Thymus (tissue), 11 donors: ENCODE data around the gene TSN. TPM values are rescaled to one million over a fixed set of nuclear protein-coding genes. Genes with fewer than 3 reads are reported as not detected.
"Not testable (repeated sequence)": the region's sequence is repeated elsewhere in the genome, so short reads cannot be mapped to it uniquely, and the experiment has no call there.

Experiments
- DNase-seq, 9 donors: peaks; one replicate each; pipeline ENCODE4 v3.0.0-alpha.2; 2013; ENCODE audit warnings: low spot score in 9 of 9, low read depth in 6 of 9, missing footprints in 1 of 9
- H3K27ac ChIP-seq, 2 donors: one replicate each; pipeline ENCODE4 v1.5.1; 2013; ENCODE audit warnings: control low read depth in 1 of 2, low read depth in 1 of 2, low read length in 1 of 2, mild to moderate bottlenecking in 1 of 2, moderate library complexity in 1 of 2
- H3K27me3 ChIP-seq, 2 donors: one replicate each; pipeline ENCODE4 v1.5.1; 2013; ENCODE audit warnings: low read length in 1 of 2; ENCODE audit not compliant: control insufficient read depth in 2 of 2, insufficient read depth in 1 of 2
- H3K36me3 ChIP-seq, 2 donors: one replicate each; pipeline ENCODE4 v1.5.1; 2013; ENCODE audit warnings: low read length in 1 of 2, mild to moderate bottlenecking in 1 of 2, moderate library complexity in 1 of 2; ENCODE audit not compliant: control insufficient read depth in 2 of 2, insufficient read depth in 2 of 2
- H3K4me1 ChIP-seq, 2 donors: one replicate each; pipeline ENCODE4 v1.5.1; 2013; ENCODE audit warnings: low read length in 2 of 2; ENCODE audit not compliant: control insufficient read depth in 2 of 2, insufficient read depth in 2 of 2
- H3K4me3 ChIP-seq, 2 donors: one replicate each; pipeline ENCODE4 v1.5.1; 2013; ENCODE audit warnings: low read length in 2 of 2, control low read depth in 1 of 2, mild to moderate bottlenecking in 1 of 2
- H3K9me3 ChIP-seq, 2 donors: one replicate each; pipeline ENCODE4 v1.5.1; 2013; ENCODE audit warnings: low read length in 1 of 2, mild to moderate bottlenecking in 1 of 2; ENCODE audit not compliant: control insufficient read depth in 2 of 2, insufficient read depth in 1 of 2
- WGBS: extraction: QIAGEN DNeasy Blood & Tissue Kit; methylation state at CpG from one replicate; pipeline ENCODE4 v1.1.7; 2013; 5-methylcytosine and 5-hydroxymethylcytosine counted together
- polyA plus RNA-seq: library from polyadenylated mRNA; stranded (reverse); fragments of 200-250 nt; gene quantifications from one replicate; pipeline ENCODE4 v1.2.3, GENCODE V29; 2013
- total RNA-seq: library from RNA; stranded (reverse); fragments of 120-200 nt; gene quantifications from one replicate; pipeline ENCODE4 v1.2.4, GENCODE V29; 2013
- donor health status: healthy.

TSN gene
- total and polyA plus RNA-seq, 2 donors: 48.0 to 48.5 TPM

DNA sequence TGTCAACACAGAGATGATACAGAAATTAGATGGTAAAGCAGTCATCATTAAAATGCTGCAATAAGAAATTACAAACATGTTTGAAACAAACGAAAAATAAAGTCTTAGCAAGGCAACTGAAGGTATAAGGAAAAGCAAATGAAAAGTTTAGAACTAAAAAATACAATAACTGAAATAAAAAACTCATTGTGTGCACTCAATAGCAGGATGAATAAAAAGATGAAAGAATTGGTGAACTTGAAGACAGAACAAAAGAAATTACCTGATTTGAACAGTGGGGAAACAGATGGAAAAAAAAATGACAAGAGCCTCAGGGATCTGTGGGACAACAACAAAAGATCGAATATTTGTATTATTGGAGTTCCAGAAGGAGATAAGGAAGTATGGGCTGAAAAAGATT is 46.5 kb downstream of the TSN start:
- WGBS: 90% methylated on average over 2 of the region's 2 CpGs
- Histone ChIP-seq H3K4me3 (no peak overlapping the region), H3K27ac (no peak overlapping the region), H3K27me3 (no peaks in the 10 kb centered on the region), H3K9me3 (peaks cover 0 to 3% of the 10 kb centered on the region in 2 donors), H3K36me3 (no peaks in the 10 kb centered on the region), H3K4me1 (peaks cover 0 to 2% of the 10 kb centered on the region in 2 donors)
- DNase-seq: no peak

DNA sequence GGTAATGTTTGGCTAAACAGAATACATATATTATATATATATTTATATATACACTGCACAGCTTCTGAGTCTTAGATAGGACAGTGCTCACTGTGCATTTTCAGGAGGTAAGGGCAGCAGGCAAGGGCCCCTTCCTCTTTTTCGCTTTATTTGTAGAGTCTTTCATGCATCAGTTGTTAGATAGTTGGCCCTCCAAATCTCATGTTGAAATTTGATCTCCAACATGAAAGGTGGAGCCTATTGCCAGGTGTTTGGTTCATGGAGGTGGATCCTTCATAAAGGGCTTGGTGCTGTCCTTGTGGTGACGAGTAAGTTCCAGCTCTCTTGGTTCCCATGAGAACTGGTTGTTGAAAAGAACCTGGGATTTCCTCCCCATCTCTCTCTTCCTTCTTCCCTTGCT is 48.1 kb downstream of the TSN start:
- Histone ChIP-seq H3K36me3 (no peaks in the 10 kb centered on the region), H3K9me3 (peaks cover 0 to 3% of the 10 kb centered on the region in 2 donors), H3K27ac (no peak overlapping the region), H3K4me1 (peaks cover 0 to 2% of the 10 kb centered on the region in 2 donors), H3K4me3 (no peak overlapping the region), H3K27me3 (no peaks in the 10 kb centered on the region)
- 84% methylated on average over 2 of the region's 2 CpGs for WGBS
- no peak for DNase-seq

DNA sequence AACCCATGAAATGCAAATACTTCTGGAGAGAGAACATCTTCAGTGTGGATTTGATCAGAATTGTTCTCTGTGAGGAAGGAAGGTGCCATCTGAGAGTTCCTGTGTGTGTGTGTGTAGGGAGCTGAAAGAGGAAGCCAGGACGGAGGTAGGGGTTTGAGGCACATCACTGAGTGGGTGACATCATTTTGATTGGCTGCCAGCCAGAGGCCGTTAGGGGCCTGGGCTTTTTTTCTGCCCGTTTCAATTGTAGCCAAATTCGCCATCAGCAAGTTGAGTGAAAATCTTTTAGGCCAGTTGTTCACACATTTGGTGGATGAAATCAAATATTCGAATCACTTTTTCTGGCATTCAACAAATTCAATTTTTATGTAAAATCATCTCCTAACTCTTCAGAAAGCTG is 48.9 kb downstream of the TSN start:
- H3K4me1 ChIP-seq: peaks cover 0 to 2% of the 10 kb centered on the region in 2 donors
- H3K27me3 ChIP-seq: no peaks in the 10 kb centered on the region
- peaks cover 0 to 3% of the 10 kb centered on the region in 2 donors for H3K9me3 ChIP-seq
- no peak overlapping the region for H3K27ac ChIP-seq
- DNase-seq: peak in 1 of 9 donors; percentile 19
- H3K36me3 ChIP-seq: no peaks in the 10 kb centered on the region
- no peak overlapping the region for H3K4me3 ChIP-seq
- WGBS: 13% methylated on average over 5 of the region's 5 CpGs

DNA sequence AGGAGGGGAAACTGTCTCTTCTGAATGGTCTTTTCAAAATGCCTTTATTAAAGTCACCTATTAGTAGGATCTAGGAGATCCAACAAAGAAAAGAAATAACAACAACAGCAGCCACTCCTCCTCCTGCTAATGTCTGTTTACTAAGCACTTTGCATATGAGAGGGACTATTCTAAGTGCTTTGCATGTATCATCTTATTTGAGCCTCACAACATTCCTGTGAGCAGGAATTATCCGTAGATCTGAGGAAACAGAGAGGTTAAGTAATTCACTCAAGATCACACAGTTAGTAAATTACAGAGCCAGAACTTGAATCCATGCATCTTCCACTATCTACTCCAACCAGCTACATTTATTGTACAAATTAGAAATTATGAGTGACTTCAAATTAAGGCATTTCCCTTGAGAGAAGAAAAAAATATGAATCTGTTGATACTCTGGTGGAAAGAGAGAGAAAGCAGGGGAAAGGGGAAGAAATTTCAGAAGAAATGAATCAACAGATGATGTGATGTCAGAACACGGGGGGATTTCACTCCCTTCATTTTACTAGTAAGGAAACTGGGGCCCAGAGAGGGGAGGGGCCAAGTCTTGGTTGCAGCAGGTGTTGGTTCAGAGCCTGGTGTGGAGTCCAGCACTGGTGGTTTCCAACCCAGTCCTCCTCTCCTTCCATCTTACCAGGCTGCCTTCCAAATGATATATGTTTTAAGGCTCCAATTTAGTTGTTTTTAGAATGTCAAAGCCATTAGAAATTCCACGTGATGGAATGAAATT is 49.7 kb downstream of the TSN start:
- Histone ChIP-seq H3K4me3 (no peak overlapping the region), H3K36me3 (no peaks in the 10 kb centered on the region), H3K27ac (no peak overlapping the region), H3K4me1 (peaks cover 0 to 2% of the 10 kb centered on the region in 2 donors), H3K27me3 (no peaks in the 10 kb centered on the region), H3K9me3 (peaks cover 0 to 3% of the 10 kb centered on the region in 2 donors)
- DNase-seq: no peak
- 86% methylated on average over 3 of the region's 3 CpGs for WGBS

DNA sequence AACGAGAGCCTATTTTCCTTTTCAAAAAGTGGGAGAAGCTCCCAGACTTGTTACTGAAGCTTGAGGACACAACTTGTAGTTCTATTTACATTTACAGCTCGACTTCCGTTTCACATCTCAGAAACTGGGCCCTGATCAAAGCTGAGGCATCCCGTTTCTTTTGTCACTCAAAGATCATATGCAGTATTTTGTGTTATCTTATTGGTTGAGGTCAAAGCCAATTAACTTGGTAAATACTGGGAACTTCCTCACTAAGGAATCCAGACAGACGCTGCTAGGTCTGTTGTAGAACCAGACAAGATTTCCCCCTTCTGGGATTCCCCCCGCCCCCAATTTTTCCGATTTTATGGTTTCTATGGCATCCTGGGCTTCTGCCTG is 50.3 kb downstream of the TSN start:
- 81% methylated on average over 7 of the region's 7 CpGs for WGBS
- Histone ChIP-seq H3K9me3 (peaks cover 0 to 3% of the 10 kb centered on the region in 2 donors), H3K4me1 (peaks cover 0 to 2% of the 10 kb centered on the region in 2 donors), H3K36me3 (no peaks in the 10 kb centered on the region), H3K27ac (no peak overlapping the region), H3K4me3 (no peak overlapping the region), H3K27me3 (no peaks in the 10 kb centered on the region)
- no peak for DNase-seq

DNA sequence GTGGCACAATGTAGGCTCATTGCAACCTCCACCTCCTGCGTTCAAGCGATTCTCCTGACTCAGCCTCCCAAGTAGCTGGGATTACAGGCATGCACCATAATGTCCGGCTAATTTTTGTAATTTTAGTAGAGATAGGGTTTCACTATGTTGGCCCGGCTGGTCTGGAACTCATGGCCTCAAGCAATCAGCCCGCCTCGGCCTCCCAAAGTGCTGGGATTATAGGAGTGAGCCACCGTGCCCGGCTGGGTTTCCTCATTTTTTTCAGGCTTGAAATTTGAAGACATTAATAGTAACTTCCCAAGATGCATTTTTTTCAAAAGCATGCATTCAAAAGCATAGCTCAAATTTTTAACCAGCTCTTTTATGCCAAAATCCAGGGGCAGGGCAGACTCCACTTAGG is 52.3 kb downstream of the TSN start:
- not testable (repeated sequence) for H3K4me3 ChIP-seq, H3K27ac ChIP-seq, H3K27me3 ChIP-seq, DNase-seq, H3K4me1 ChIP-seq, H3K9me3 ChIP-seq, H3K36me3 ChIP-seq
- WGBS: 95% methylated on average over 8 of the region's 8 CpGs

DNA sequence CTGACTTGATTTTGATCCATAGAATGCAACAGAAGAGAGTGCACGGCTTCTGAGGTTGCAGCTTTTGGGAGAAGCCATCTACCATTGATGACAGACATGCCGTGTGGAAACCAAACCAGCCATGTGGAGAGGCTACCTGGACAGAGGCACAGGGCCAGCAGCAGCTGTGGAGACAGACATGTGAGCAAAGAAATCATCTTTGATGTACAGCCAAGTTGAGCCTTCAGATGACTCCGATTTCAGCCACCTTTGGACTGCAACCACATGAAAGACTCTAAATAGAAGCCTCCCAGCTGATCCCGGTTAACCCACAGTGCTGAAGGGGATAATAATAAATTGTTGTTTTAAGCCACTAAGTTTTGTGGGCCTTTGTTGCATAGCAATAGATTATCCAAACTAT is 54.2 kb downstream of the TSN start:
- DNase-seq: peak in 1 of 9 donors; percentile 18
- no peak overlapping the region for H3K27ac ChIP-seq
- no peaks in the 10 kb centered on the region for H3K9me3 ChIP-seq
- WGBS: 66% methylated on average over 4 of the region's 4 CpGs
- peaks cover 0 to 2% of the 10 kb centered on the region in 2 donors for H3K27me3 ChIP-seq
- H3K4me3 ChIP-seq: no peak overlapping the region
- no peaks in the 10 kb centered on the region for H3K4me1 ChIP-seq
- no peaks in the 10 kb centered on the region for H3K36me3 ChIP-seq

DNA sequence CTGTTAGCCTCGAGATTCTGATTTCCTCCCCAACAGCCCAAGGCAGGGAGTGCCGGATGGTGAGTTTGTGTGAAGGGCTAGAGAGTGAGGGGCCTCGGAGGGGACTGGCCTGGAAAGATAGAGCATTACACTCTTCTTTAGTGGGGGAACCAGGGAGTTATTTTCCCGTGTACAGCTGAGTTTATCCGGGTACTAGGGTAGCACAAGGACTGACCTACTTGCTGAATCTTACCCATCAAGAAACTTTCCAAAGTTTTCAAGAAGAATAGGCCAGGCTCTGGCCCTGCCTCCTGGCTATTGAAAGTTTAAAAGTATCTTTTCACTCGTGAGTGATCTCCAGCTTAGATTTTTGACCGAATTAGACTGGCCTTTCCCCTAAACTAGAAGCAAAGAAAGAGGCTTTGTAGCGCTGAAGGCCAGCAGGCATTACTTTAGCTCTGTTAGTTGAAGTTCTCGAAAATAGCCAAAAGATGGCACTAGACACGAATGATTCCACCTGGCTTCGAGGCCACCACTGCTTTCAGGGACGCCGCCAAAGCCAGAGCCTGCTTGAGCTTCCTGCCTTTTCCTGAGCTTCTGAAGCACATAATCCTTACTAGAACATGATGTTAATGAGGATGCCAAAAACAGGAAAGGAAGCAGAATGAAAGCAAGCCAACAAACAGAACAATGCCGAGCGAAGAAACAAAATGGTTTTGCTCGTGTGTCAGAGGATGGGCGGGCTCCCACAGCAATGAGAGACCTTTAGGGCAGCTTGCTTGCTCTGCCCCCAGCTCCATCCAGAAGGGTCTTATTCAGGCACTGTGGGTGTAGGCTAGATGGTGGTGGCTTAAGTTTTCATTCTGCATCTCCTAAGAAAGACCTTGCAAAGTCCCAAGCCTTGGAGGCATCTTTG is 55.8 kb downstream of the TSN start:
- H3K27me3 ChIP-seq: peaks cover 0 to 2% of the 10 kb centered on the region in 2 donors
- WGBS: 53% methylated on average over 17 of the region's 17 CpGs
- H3K27ac ChIP-seq: no peak overlapping the region
- DNase-seq: peak in 7 of 9 donors; percentile 15 to 62 (median 32)
- H3K36me3 ChIP-seq: no peaks in the 10 kb centered on the region
- no peaks in the 10 kb centered on the region for H3K4me1 ChIP-seq
- peaks cover 0 to 2% of the 10 kb centered on the region in 2 donors for H3K9me3 ChIP-seq
- no peak overlapping the region for H3K4me3 ChIP-seq

DNA sequence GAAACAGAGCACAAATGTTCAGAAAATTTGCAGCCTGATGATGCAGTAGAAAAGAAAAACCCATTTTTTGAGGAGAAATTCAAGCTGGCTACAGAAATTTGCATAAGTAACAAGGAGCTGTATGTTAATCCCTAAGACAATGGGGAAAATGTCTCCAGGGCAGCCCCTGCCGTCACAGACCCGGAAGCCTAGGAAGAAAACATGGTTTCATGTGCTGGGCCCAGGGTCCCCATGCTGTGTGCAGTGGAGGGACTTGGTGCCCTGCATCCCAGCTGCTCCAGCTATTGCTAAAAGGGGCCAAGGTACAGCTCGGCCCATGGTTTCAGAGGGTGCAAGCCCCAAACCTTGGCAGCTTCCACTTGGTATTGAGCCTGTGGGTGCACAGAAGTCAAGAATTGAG is 57.6 kb downstream of the TSN start:
- not testable (repeated sequence) for H3K27ac ChIP-seq, H3K36me3 ChIP-seq, H3K4me3 ChIP-seq, DNase-seq, H3K9me3 ChIP-seq, H3K4me1 ChIP-seq, H3K27me3 ChIP-seq
- WGBS: 98% methylated on average over 3 of the region's 3 CpGs
